Adrenal gland (tissue), 12 donors: ENCODE measurements around the gene RAD51B. TPM values are rescaled to one million over a fixed set of nuclear protein-coding genes. Genes with fewer than 3 reads are reported as not detected.

ENCODE experiments used
- DNase-seq, 7 donors: peaks; one replicate each; pipeline ENCODE4 v3.0.0-alpha.2; 2019 to 2020
- H3K27ac ChIP-seq, 5 donors: fragments of 200-600 bp; sonication (generic) in 4 of 5; 1 replicate in 3 of 5; 2 replicates in 2 of 5; pipeline versions ENCODE4 v1.5.1 to v1.8.0; 2016 to 2020; ENCODE audit warnings: mild to moderate bottlenecking in 1 of 5
- H3K27me3 ChIP-seq: fragments of 200-600 bp; 2 replicates; pipeline ENCODE4 v1.8.0; 2021
- H3K36me3 ChIP-seq, 2 donors: fragments of 200-600 bp; replicated peaks in 1 of 2; 1 replicate in 1 of 2; 2 replicates in 1 of 2; pipeline versions ENCODE4 v1.5.1 to v1.8.0; 2018 to 2022
- H3K4me1 ChIP-seq, 2 donors: fragments of 200-600 bp; replicated peaks in 1 of 2; 1 replicate in 1 of 2; 2 replicates in 1 of 2; pipeline versions ENCODE4 v1.5.1 to v1.8.0; 2018 to 2021
- H3K4me3 ChIP-seq, 4 donors: fragments of 200-600 bp; sonication (generic) in 3 of 4; one replicate each; pipeline ENCODE4 v1.5.1; 2016 to 2018
- H3K9me3 ChIP-seq, 3 donors: fragments of 200-600 bp; sonication (generic) in 1 of 3; replicated peaks in 1 of 3; 1 replicate in 2 of 3; 2 replicates in 1 of 3; pipeline versions ENCODE4 v1.5.1 to v1.8.0; 2016 to 2021
- CTCF ChIP-seq, 6 experiments: fragments of 450-650 bp in 4 of 6; fragments of 200-600 bp in 2 of 6; sonication (generic) in 1 of 6; IDR thresholded peaks; 1 replicate in 5 of 6; 2 replicates in 1 of 6; pipeline versions ENCODE4 v1.5.1 to v1.8.0; 2016 to 2021; ENCODE audit warnings: antibody characterized with exemption in 6 of 6, mild to moderate bottlenecking in 2 of 6, moderate library complexity in 1 of 6
- POLR2A ChIP-seq, 2 donors: fragments of 450-650 bp; IDR thresholded peaks; one replicate each; pipeline ENCODE4 v1.6.1; 2017; ENCODE audit warnings: antibody characterized with exemption in 2 of 2, mild to moderate bottlenecking in 2 of 2, moderate library complexity in 1 of 2
- WGBS, 4 donors: extraction: QIAGEN DNeasy Blood & Tissue Kit in 2 of 4; methylation state at CpG; one replicate each; pipeline versions ENCODE4 v1.1.5 to v1.1.7; 2013 to 2017; 5-methylcytosine and 5-hydroxymethylcytosine counted together
- intact Hi-C, 2 donors: fragments of 100-400 bp; cut with DNase I; formaldehyde crosslinking; loops; one replicate each; pipeline versions ENCODE4 v1.14.1 to v1.15.0; 2022 to 2023
- polyA plus RNA-seq, 3 donors: library from polyadenylated mRNA; stranded (reverse); fragments of 200-250 nt in 2 of 3; fragments of 350-450 nt in 1 of 3; fragmentation: Illumina TruSeq in 1 of 3; extraction: RNeasy Lipid Tissue Mini Kit (QIAGEN cat#74804) in 1 of 3; gene quantifications; one replicate each; pipeline ENCODE4 v1.2.3, GENCODE V29; 2013 to 2014
- total RNA-seq, 9 donors: library from RNA; depleted of rRNA in 4 of 9; stranded (reverse); fragments of >200 nt in 4 of 9; fragments of 120-200 nt in 1 of 9; fragmentation: NEBNext Ultra II Directional in 1 of 9; extraction: Animal tissue kit (Norgen Biotek cat#: 25700) in 1 of 9; gene quantifications; one replicate each; pipeline versions ENCODE4 v1.1.0 to v1.2.4, GENCODE V29; 2013 to 2023
- donor health status: healthy with polysubstance abuse.
- donor health status: Bipolar disorder and iron deficiency.
- donor health status: DM: yes; HTN: yes; CAD: no.
- donor health status: DM: no; HTN: no; CAD: no.
- donor health status: DM: no; HTN: no; CAD: no.
- donor health status: DM: yes; HTN: yes; CAD: no.

RAD51B gene
- total and polyA plus RNA-seq, 12 donors: 2.3 to 24.6 (median 12.4) TPM

GRCh38 chr14:68050177-68050576 is 230.6 kb downstream of the RAD51B start:
- no peaks in the 10 kb centered on the region for H3K9me3 ChIP-seq
- H3K36me3 ChIP-seq: no peaks in the 10 kb centered on the region
- no peaks in the 10 kb centered on the region for H3K27me3 ChIP-seq
- no peak for DNase-seq
- no peak overlapping the region for H3K27ac ChIP-seq
- no peak overlapping the region for H3K4me3 ChIP-seq
- TF ChIP-seq POLR2A (IDR thresholded peaks at IDR 0.05) (no peak), CTCF (IDR thresholded peaks at IDR 0.05) (no peak)
- H3K4me1 ChIP-seq: no peaks in the 10 kb centered on the region
- intact Hi-C loops: no loop called here
- 87 to 93% (median 93%) methylated on average over 2 of the region's 2 CpGs for WGBS, 4 donors

GRCh38 chr14:68051146-68051545 is 231.6 kb downstream of the RAD51B start:
- H3K36me3 ChIP-seq: no peaks in the 10 kb centered on the region
- H3K27ac ChIP-seq: no peak overlapping the region
- no peaks in the 10 kb centered on the region for H3K9me3 ChIP-seq
- intact Hi-C loops: no loop called here
- DNase-seq: no peak
- H3K4me3 ChIP-seq: no peak overlapping the region
- no peak for TF ChIP-seq POLR2A (IDR thresholded peaks at IDR 0.05)
- TF ChIP-seq CTCF (IDR thresholded peaks at IDR 0.05): no peak
- 94 to 98% (median 96%) methylated on average over 1 of the region's 1 CpG for WGBS, 4 donors
- no peaks in the 10 kb centered on the region for H3K4me1 ChIP-seq
- H3K27me3 ChIP-seq: no peaks in the 10 kb centered on the region

- H3K27me3 ChIP-seq: no peaks in the 10 kb centered on the region
- whole genome bisulfite sequencing, 4 donors: 65 to 81% (median 71%) methylated on average over 1 of the region's 1 CpG
- no peak overlapping the region for H3K27ac ChIP-seq
- no peaks in the 10 kb centered on the region for H3K9me3 ChIP-seq
- no peak for TF ChIP-seq CTCF (IDR thresholded peaks at IDR 0.05)
- no peak for TF ChIP-seq POLR2A (IDR thresholded peaks at IDR 0.05)
- H3K4me3 ChIP-seq: no peak overlapping the region
- intact Hi-C loops: no loop called here
- no peaks in the 10 kb centered on the region for H3K36me3 ChIP-seq
- no peaks in the 10 kb centered on the region for H3K4me1 ChIP-seq
- no peak for DNase-seq
Observed at GRCh38 chr14:68060198-68060597, 240.6 kb downstream of the RAD51B start.

GRCh38 chr14:68062651-68063050 is 243.1 kb downstream of the RAD51B start:
- DNase-seq: no peak
- no peaks in the 10 kb centered on the region for H3K4me1 ChIP-seq
- WGBS, 4 donors: 73 to 79% (median 74%) methylated on average over 2 of the region's 2 CpGs
- H3K27me3 ChIP-seq: no peaks in the 10 kb centered on the region
- no peak overlapping the region for H3K27ac ChIP-seq
- intact Hi-C loops: no loop called here
- no peak overlapping the region for H3K4me3 ChIP-seq
- H3K9me3 ChIP-seq: no peaks in the 10 kb centered on the region
- no peaks in the 10 kb centered on the region for H3K36me3 ChIP-seq
- TF ChIP-seq POLR2A (IDR thresholded peaks at IDR 0.05) (no peak), CTCF (IDR thresholded peaks at IDR 0.05) (no peak)
